MM.1S (cell line): Measurements from ENCODE around the gene ATE1.

ENCODE experiments used
- DNase-seq: peaks from one replicate; pipeline ENCODE4 v3.0.0-alpha.2; 2015
- H2AFZ ChIP-seq: fragments of 300-600 bp; sonication (generic); 2 replicates; pipeline ENCODE4 v1.6.0; 2016; ENCODE audit warnings: antibody characterized with exemption, low read length
- H3F3A ChIP-seq: fragments of 300-600 bp; sonication (generic); 2 replicates; pipeline ENCODE4 v1.6.1; 2016; ENCODE audit warnings: mild to moderate bottlenecking, antibody characterized with exemption, low read length, moderate library complexity, mixed read lengths; ENCODE audit not compliant: insufficient read depth
- H3K27ac ChIP-seq: fragments of 300-600 bp; sonication (generic); 2 replicates; pipeline ENCODE4 v1.5.1; 2016; ENCODE audit warnings: mild to moderate bottlenecking, low read length
- H3K27me3 ChIP-seq: fragments of 300-600 bp; sonication (generic); replicated peaks from 2 replicates; pipeline ENCODE4 v1.6.0; 2016; ENCODE audit warnings: low read length; ENCODE audit not compliant: insufficient read depth
- H3K36me3 ChIP-seq: fragments of 300-600 bp; sonication (generic); replicated peaks from 2 replicates; pipeline ENCODE4 v1.6.1; 2016; ENCODE audit warnings: mild to moderate bottlenecking, low read length, mixed read lengths; ENCODE audit not compliant: insufficient read depth
- H3K4me1 ChIP-seq: fragments of 300-600 bp; sonication (generic); 2 replicates; pipeline ENCODE4 v1.6.1; 2016; ENCODE audit warnings: low read length, mixed read lengths
- H3K4me2 ChIP-seq: fragments of 300-600 bp; sonication (generic); 2 replicates; pipeline ENCODE4 v1.6.0; 2016; ENCODE audit warnings: low read depth, low read length
- H3K4me3 ChIP-seq: fragments of 300-600 bp; sonication (generic); 2 replicates; pipeline ENCODE4 v1.5.1; 2016; ENCODE audit warnings: low read length, mixed read lengths
- H3K79me2 ChIP-seq: fragments of 300-600 bp; sonication (generic); 2 replicates; pipeline ENCODE4 v1.6.1; 2016; ENCODE audit warnings: mixed run types, low read length, mixed read lengths
- H3K9ac ChIP-seq: fragments of 300-600 bp; sonication (generic); 2 replicates; pipeline ENCODE4 v1.6.1; 2016; ENCODE audit warnings: low read length, mixed read lengths
- H3K9me2 ChIP-seq: fragments of 300-600 bp; sonication (generic); replicated peaks from 2 replicates; pipeline ENCODE4 v1.6.1; 2016; ENCODE audit warnings: mild to moderate bottlenecking, low read length, mixed read lengths; ENCODE audit not compliant: insufficient read depth
- H3K9me3 ChIP-seq: fragments of 300-600 bp; sonication (generic); replicated peaks from 2 replicates; pipeline ENCODE4 v1.6.1; 2016; ENCODE audit warnings: mild to moderate bottlenecking, low read length, mixed read lengths; ENCODE audit not compliant: insufficient read depth
- H4K20me1 ChIP-seq: fragments of 300-600 bp; sonication (generic); 2 replicates; pipeline ENCODE4 v1.6.1; 2016; ENCODE audit warnings: mild to moderate bottlenecking, low read length, moderate library complexity, mixed read lengths; ENCODE audit not compliant: insufficient read depth
- EZH2 ChIP-seq: fragments of 300-600 bp; sonication (generic); optimal IDR thresholded peaks from 2 replicates; pipeline ENCODE3; 2017; ENCODE audit warnings: low read depth, mild to moderate bottlenecking, antibody characterized with exemption, low read length, mixed read lengths
- EZH2phosphoT487 ChIP-seq: fragments of 300-600 bp; sonication (generic); IDR thresholded peaks from 2 replicates; pipeline ENCODE4 v1.6.1; 2018; ENCODE audit warnings: antibody characterized with exemption, low read length
- TF ChIP-seq, protein P1 (sequence below): fragments of 300-600 bp; sonication (generic); IDR thresholded peaks from 2 replicates; pipeline ENCODE4 v1.5.1; 2016; ENCODE audit warnings: antibody characterized with exemption, low read length, mixed read lengths

ATE1 gene

DNA sequence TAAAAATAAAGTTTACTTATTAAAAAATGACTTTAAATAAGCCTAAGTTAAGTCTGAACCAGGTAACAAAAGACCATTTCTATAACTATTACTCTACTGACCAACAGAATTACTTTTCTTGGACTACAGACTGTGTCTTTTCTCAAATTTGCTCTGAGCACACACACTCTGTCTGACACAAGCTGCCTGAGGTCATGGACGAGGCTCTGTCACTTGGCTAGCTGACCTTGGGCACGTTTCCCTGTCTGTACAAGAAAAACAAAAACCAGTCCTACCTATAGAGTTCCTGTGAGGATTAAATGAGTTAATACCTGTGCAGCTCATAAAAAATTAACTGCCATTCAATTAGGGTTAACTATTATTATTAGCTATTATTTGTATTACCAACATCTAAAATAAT, 22.9 kb downstream of the ATE1 start:
- Histone ChIP-seq H2AFZ (no peak overlapping the region), H3K4me1 (no peaks in the 10 kb centered on the region), H3K4me2 (no peak overlapping the region), H4K20me1 (no peaks in the 10 kb centered on the region), H3K9ac (no peak overlapping the region), H3K27ac (no peak overlapping the region), H3F3A (no peaks in the 10 kb centered on the region), H3K9me2 (no peaks in the 10 kb centered on the region), H3K9me3 (no peaks in the 10 kb centered on the region), H3K36me3 (peaks cover 6% of the 10 kb centered on the region), H3K79me2 (no peaks in the 10 kb centered on the region), H3K4me3 (no peak overlapping the region), H3K27me3 (no peaks in the 10 kb centered on the region)
- DNase-seq, result no peak
- no peak for TF ChIP-seq EZH2
- TF ChIP-seq, protein P1, sequence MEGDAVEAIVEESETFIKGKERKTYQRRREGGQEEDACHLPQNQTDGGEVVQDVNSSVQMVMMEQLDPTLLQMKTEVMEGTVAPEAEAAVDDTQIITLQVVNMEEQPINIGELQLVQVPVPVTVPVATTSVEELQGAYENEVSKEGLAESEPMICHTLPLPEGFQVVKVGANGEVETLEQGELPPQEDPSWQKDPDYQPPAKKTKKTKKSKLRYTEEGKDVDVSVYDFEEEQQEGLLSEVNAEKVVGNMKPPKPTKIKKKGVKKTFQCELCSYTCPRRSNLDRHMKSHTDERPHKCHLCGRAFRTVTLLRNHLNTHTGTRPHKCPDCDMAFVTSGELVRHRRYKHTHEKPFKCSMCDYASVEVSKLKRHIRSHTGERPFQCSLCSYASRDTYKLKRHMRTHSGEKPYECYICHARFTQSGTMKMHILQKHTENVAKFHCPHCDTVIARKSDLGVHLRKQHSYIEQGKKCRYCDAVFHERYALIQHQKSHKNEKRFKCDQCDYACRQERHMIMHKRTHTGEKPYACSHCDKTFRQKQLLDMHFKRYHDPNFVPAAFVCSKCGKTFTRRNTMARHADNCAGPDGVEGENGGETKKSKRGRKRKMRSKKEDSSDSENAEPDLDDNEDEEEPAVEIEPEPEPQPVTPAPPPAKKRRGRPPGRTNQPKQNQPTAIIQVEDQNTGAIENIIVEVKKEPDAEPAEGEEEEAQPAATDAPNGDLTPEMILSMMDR, result no peak
- TF ChIP-seq EZH2phosphoT487, result no peak

DNA sequence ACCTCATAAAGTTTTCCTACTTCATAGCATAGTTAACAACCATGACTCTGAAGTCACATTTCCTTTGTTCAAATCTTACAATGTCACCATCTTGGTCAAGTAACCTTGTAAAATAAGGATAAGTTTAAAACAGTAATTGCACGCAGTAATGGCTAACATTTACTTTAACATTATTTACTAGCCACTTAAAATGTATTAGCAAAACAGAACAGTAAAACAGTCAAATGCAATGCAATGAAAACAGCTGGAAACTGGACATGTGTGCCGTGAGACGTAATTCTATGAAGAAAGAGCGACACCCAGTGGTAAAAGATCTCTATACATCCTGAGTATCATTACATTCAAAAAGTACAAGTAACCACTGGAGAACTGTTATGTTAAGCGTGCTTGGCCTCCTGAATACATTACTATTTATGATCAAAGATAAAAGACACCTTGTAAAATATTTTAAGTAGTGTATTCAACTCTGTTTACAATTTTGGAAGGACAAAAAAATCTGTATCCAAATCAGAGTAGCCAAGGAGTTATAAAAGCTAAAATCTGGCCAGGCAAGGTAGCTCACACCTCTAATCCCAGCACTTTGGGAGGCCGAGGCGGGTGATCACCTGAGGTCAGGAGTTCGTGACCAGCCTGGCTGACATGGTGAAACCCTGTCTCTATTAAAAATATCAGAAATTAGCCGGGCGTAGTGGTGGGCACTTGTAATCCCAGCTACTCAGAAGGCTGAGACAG, 27.2 kb downstream of the ATE1 start:
- Histone ChIP-seq H3K9me2 (no peaks in the 10 kb centered on the region), H3K9ac (no peak overlapping the region), H3F3A (no peaks in the 10 kb centered on the region), H3K36me3 (peaks cover 10% of the 10 kb centered on the region), H3K4me3 (no peak overlapping the region), H3K4me2 (no peak overlapping the region), H3K9me3 (no peaks in the 10 kb centered on the region), H3K79me2 (no peaks in the 10 kb centered on the region), H3K27ac (no peak overlapping the region), H2AFZ (no peak overlapping the region), H3K4me1 (no peaks in the 10 kb centered on the region), H4K20me1 (no peaks in the 10 kb centered on the region), H3K27me3 (no peaks in the 10 kb centered on the region)
- DNase-seq, result peak; percentile 78
- TF ChIP-seq EZH2phosphoT487, result no peak
- TF ChIP-seq EZH2, result no peak
- TF ChIP-seq, protein P1, result peak; percentile 72

DNA sequence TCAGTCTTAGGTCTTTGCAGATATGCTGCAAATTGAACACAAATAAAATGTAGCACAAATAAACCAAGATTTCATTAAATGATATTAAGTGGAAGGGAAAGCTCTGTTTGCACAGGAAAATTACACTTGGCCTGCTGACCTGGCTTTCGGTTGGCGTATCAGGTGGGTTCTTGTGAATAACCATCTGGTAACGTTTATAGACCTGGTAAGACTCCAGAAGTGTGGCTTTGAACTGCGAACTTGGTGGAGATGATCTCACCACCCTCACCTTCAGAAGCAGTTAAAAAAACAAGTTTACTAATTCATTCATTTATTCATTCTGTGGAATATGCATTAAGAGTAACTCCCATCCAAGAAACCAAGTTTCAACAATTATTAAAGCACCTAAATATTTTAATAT, 28.1 kb downstream of the ATE1 start:
- DNase-seq, result no peak
- H3K4me2 ChIP-seq, result no peak overlapping the region
- no peaks in the 10 kb centered on the region for H3F3A ChIP-seq
- no peaks in the 10 kb centered on the region for H4K20me1 ChIP-seq
- no peak overlapping the region for H3K9ac ChIP-seq
- no peak overlapping the region for H3K4me3 ChIP-seq
- TF ChIP-seq, protein P1, result no peak
- no peak for TF ChIP-seq EZH2
- TF ChIP-seq EZH2phosphoT487, result no peak
- H3K9me3 ChIP-seq, result no peaks in the 10 kb centered on the region
- H3K36me3 ChIP-seq, result peaks cover 10% of the 10 kb centered on the region
- H2AFZ ChIP-seq, result no peak overlapping the region
- no peaks in the 10 kb centered on the region for H3K4me1 ChIP-seq
- H3K27me3 ChIP-seq, result no peaks in the 10 kb centered on the region
- H3K79me2 ChIP-seq, result no peaks in the 10 kb centered on the region
- no peak overlapping the region for H3K27ac ChIP-seq
- no peaks in the 10 kb centered on the region for H3K9me2 ChIP-seq
